NCI-H187 (cell line): ENCODE measurements around the gene CLDN2.
"Not testable (repeated sequence)": the region's sequence is repeated elsewhere in the genome, so short reads cannot be mapped to it uniquely, and the experiment has no call there.

ENCODE experiments used
- DNase-seq, 2 experiments: peaks; one replicate each; lab custom pipeline; 2025; lab: John Stamatoyannopoulos, UW

The CLDN2 gene, protein sequence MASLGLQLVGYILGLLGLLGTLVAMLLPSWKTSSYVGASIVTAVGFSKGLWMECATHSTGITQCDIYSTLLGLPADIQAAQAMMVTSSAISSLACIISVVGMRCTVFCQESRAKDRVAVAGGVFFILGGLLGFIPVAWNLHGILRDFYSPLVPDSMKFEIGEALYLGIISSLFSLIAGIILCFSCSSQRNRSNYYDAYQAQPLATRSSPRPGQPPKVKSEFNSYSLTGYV

DNA sequence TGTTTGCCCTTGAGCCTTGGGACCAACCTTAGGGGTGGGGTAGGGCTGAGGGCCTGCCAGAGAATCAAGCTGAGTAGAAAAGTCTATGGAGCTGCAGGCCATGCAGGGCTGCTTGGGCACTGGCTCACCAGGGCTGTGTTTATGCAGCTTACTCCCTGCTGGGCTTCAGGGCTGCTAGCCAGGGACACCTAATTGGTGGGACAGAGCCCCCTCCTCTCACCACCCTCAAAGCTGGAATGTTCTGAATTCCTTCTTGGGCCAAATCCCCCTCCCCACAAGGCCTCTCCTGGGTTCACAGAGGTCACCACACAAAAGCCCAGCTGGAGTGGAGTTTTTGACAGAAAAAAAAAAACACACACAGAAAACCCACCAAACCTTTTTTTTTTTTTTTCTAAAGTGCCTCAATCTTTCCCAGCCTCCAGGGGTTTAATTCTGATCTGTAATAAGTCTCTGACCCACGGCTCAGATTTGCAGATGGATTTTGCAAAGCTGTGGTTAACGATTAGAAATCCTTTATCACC is at the start of gene CLDN2:
Gene CLDN2, plus strand, starts transcription at position 471 of the 521 bp plus-strand sequence. CDS start 7,827 bp downstream, outside the sequence.
- DNase-seq = no peak

DNA sequence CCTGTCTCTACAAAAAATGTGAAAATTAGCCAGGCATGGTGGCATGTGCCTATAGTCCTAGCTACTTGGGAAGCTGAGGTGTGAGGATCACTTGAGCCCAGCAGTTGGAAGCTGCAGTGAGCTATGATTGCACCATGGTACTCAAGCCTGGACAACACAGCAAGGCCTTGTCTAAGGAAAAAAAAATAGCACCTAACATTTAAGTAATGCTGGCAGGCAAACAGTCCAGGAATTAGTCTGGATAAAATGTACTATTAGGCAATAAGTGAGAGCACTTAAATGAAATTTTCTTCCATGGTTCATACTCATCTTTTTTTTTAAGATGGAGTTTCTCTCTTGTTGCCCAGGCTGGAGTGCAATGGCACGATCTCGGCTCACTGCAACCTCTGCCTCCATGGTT is 47.4 kb upstream of the CLDN2 start:
- DNase-seq = not testable (repeated sequence)

DNA sequence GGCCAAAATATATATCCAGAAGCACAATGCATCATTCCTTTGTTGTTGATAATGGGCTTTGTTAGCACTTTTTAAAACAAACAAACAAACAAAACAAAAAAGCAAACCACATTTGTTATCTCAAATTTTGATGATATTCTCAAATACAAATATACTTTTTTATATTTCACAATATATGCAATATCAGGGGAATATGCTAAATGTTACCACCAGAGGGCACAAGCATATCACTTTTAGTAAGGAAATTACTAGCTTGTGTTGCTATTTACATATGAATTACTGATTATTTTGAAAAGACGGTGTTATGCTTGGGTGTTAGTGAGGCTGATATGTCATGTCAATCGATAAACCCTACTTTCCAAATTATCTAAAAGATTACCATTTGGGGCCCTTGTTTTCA is 46.1 kb upstream of the CLDN2 start:
- no peak for DNase-seq

DNA sequence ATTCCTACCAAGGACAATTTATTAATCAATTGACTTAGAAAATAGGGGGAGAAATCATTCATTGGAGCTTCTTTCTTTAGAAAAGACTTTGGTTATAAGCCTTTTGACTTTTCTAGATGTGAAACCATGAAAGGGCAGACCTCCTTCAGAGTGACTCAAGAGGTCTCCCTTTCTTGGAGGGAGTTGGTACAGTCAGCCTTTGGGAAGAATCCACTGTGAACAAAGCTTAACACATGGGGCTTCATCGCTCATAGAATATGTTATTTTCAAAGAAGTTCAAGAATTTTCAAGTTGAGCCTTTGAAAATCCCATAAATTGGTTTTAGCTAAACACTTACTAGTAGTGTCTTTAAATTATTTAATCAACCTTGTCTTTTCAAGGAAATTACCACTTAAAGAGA is 45.1 kb upstream of the CLDN2 start:
- no peak for DNase-seq

DNA sequence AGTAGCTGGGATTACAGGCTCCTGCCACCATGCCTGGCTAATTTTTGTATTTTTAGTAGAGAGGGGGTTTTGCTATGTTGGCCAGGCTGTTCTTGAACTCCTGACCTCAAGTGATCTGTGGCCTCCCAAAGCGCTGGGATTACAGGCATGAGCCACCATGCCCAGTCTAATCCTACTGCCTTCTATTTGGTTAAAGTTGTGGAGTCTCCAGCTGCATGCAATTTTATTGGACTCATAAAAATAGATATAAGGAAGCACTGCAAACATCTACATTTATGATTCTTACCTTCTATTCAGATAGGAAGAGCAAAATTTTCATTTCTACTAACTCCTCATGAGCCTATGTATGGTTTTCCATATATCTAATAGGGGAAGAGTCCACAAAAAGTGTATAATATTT is 30.7 kb upstream of the CLDN2 start:
- DNase-seq = no peak

DNA sequence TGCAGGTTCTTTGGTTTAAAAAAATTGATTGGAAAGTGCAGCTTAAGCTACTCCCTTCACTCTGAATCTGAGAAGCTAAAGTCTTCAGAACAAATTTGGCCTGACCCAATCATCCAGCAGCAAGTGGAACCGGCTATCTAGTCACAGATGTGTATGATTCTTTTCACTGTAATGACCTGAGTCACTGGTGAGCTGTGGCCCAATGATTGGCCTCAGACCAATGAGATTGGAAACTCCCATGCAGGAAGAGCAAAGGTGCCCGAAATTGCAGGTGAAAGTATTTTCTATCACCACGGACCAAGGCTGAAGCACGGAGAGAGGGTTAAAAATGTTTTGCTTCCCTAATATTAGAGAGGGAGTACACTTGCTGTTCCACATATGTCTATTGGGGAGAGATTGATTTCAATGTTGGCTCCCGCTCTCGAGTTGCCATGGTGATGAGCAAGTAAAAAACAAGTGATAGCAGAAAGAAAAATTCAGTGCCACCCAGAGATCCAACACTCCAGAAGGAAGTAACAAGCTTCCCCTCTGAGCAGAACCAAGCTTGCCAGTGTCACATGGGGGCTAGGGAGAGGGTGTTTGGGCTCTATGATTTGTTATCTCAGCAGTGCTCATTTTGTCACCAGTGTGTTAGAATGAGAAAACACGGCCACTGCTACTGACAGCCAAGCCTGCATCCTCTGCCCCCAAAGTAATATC is 28.3 kb upstream of the CLDN2 start:
- DNase-seq = no peak

DNA sequence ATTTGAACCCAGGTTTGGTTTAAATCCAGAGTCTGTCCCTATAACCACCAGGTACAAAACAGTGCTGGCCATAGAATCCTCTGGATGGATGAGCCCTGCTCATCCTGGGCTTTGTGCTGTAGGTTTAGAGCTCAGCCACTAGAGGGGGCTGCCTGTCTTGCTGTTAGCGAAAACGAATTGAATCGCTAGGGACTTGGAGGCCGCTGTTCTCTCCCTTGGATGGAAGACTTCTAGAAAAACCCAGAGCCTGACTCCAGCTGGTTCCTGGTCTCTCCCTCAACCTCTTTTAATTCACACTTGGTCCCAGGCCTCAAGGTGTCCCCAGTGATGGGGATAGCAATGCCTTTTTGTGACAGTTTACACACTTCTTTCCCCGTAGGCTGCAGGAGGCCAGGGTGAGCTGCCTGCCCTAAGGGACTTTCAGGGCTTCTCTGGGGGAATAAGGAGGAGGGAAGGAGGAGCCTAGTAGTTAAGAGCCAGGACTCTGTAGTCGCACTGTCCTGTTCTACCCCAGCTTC is 25.8 kb upstream of the CLDN2 start:
- DNase-seq = no peak

DNA sequence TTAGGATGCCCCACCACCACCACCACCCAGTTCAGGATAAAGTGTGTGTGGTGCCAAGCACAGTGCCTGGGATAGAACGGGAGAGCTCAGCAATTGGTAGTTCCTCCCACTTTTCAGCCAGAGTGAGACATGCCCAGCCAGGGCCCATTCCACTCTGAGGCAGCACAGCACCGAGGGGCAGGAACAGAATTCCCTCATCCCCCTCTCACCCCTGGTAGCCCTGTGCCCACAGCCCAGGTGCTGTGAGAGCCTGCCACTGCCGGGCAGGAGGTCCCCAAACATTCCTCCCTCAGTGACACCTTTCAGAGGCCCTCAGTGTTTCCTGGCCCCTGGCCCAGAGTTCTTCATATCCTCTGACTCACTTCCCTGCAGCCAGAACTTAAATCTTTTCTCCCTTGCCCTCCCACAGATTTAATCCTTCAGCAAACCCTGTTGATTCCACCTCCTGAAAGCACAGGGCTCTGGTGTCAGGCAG is 25.2 kb upstream of the CLDN2 start:
- no peak for DNase-seq

DNA sequence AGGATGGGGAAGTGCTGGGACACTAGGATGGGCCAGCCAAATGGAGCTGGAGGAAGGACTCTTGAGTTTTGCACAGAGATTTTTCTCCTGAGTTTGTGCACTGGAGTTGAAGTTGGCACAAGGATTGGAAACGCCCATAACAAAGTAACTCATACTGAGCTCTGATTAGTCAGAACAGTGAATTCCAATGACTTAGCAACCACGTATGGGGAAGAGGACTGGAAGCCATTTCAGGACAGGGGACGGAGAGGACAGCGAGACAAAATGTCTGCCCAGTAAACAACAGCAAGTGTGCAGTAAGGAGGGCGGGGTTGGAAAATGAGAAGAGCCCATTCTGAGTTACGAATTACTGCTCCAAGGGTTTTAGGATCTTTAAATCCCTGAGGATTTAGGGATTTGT is 22.9 kb upstream of the CLDN2 start:
- DNase-seq = no peak

DNA sequence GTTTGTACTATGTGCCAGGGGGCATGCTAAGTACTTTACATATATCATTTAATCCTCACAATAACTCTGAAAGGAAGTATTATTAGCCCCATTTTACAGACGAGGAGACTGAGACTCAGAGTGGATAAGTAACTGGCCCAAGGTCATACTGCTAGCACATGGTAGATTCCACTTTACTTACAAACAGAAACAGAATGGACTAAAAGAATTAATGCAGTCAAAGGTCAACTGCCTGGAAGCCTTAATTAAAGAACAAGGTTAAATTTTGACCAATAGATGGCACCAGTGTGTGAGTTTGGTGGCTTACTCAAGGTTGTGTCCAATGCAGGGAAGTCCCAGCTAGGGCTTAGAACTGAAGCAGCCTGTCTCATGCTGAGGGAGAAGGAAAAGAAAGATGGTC is 21.7 kb upstream of the CLDN2 start:
- DNase-seq = no peak

DNA sequence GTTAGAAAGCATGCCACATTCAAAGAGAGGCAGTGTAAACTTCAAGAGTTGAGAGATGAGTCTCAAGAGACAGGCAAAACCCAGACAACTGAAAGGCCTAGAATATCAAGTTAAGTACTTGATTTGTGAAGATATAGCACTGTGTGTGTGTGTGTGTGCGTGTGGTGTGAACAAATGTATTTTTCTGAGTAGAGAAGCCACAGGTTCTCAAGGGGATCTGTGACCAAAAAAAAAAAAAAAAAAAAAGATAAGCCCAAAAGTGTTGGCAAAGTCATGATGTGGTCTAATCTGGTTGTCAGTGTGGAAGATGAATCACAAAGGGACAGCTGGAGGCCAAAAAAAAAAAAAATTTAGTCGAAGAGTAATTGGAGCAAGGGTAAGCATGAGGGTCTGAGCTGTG is 20.9 kb upstream of the CLDN2 start:
- DNase-seq = no peak

DNA sequence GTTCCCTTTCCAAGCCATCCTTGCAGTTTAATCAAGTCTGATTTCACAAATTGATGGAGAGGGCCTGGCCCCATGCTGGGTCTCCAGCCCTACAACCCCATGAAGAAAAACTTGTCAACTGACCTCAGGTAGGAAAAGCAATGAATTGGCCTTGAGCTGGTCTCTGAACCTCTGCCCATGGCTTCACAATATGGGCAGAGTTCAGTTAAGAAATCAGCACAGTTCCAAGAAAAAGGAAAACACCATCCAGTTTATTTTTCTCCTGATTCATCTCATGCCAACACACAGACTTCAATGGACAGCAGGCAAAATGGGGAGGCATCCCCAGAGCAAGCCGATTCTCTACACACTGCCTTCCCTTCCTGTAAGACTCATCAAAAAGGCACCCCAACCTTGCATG is 20.4 kb upstream of the CLDN2 start:
- no peak for DNase-seq

DNA sequence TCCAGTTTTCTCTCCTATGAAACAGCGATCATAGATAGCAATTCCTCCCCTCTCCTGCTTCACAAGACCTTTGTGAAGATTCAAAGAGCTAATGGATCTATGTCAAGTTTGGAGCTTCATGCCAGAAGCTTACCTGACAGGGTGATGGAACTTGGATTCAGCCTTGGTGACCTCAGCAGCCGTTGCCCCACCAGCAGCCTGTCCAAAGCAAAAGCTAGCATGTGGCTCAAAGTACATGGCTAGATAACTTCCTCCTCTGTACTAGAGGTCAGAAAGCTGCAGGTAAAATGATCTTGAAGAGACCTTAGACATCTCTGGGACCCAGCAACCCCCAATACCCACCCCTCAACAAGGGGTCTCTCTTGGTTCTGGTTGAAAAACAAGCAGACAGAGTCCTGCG is 18.9 kb upstream of the CLDN2 start:
- DNase-seq = no peak

DNA sequence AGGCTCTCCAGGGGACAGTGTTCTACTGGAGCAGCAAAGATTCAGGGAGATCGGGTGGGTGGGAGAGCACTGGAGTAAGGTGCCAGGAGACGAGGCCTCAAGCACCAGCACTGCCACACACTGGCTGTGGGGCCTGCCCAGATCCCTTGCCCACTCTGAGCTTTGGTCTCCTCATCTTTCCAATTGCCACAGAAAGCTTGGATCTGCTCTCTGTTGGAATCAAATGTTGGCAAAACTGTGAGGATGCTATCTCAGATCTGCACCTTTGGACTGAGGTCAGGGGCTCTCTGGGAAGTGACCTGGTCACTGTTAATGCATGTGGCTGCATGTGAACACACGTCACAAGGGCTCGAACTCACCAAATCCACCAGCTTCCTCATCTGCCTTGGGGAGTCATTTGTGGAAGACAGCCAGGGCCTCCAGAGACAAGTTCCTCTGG is 18.4 kb upstream of the CLDN2 start:
- DNase-seq = no peak

DNA sequence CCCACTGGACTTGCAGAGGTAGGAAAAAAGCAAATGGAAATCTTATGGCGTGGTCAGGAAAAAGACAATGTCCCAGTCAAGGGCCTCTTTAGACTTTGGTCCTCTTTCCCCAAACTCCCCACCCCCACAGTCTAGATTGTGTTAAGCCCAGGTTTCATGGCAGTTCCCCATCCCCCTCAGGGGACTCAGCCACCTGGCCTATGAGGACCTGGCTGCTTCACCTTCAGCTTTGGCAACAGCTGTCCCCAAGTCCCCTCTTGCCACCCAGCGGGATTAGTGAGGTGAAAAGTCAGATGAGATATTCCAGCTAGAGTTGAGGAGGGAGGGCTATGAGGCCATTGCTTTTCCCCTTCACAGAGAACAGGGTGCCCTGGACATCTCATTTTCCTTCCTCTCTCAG is 17.5 kb upstream of the CLDN2 start:
- no peak for DNase-seq

DNA sequence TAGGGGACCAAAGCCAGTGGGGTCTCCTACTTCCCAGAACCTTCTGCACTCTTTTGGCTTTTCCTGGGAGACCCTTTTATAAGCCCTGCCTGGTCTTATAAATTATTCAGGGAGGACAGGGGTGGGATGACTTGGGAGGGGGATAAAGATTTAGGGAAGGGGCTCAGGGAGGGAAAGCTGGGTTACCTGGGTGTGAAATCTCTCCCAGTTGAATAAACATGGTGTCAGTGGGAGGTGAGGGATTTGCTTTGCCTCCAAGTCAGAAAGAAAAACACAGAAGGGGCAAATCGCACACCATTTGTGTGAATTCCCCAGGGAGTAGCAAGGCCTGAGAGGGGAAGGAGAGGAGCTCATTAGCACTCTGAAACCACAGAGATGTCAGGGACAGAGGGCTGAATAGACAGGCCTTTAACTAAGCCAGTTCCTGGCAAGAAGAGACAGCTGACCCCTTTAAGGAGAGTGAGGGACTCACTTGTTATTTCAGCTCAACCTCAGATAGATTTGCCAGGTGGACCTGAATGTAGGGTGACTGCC is 16.8 kb upstream of the CLDN2 start, which contains the start of gene RIPPLY1:
Gene RIPPLY1, minus strand, starts transcription at position 51 of the 534 bp plus-strand sequence. CDS start 54 bp downstream, outside the sequence.
- DNase-seq = no peak

DNA sequence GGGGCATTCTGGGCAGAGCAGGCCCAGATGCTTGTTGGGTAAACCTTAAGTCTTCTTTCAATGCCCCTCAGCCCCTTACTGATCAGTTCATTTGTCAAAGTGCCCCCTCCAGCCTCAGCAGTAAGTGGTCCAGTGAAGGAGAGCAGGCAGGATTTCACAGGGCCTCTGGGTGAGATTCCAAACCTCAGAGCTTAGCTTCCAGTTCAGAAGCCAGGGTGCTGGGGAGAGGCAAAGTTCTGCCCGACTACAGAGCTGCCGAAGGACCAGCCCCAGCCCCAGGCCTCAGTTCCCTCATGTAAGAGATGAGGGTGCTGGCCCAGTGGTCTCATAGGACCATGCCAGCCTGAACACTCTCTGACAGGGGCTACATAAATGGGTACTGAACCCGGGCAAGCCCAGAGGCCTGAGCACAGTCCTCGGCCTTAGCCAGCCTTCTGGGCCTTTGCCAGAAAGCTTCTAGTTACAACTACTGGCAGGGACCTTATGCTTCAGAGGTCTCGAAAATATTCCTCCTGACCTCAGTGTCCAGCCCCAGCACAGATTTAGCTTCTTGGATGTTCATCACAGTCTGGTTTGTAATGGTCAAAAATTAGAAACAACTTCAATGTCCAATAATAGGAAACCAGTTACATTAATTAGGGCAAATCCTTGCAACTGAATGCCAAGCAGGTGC is 16.2 kb upstream of the CLDN2 start:
- DNase-seq = no peak

DNA sequence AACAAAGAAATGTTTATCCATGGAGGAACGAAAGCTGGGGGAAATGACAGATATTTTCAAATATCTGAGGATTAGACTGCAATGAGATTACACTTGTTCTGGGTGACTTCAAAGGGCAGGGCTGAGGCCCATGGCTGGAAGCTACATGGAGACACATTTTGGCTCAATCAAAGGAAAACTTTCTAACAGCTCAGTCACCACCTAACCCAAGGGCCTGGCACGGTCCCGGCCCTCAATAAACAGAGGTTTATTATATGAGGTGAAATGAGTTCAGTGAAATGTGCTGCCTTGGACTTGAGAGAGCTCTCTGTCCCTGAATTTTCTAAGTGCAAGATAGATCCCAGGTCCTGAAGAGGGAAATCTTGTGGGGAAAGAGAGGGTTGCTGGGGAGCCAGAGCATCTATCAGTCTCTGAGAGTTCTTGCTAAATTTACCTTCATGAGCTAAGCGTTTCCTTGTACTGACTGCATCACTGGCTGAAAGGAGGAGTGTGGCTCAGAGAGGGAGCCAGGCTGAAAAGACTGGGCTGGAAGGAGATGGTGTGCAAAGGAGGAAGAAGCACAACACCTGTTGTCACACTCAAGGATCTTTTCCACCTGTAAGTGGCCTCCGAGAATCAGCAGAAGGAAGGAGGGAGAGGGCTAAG is 15.0 kb upstream of the CLDN2 start:
- no peak for DNase-seq

DNA sequence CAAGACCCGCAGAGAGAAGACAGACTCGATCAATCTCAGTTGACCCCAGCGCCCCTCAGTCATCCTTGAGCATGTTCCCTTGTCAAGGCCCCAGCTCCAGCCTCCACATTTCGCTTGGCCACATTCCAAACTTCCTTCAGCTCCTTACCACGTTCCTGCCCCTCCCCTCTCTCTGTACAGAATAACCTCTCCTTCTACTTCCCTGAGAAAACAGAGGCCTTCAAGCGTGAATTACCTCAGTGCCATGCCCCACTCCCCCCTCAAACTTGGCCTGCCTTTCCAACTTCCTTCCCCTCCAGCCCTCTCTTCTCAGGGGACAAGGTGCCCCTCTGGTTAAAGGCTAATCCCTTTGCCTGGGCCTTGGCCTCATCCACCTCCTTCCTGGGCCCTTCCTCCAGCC is 13.8 kb upstream of the CLDN2 start:
- no peak for DNase-seq

DNA sequence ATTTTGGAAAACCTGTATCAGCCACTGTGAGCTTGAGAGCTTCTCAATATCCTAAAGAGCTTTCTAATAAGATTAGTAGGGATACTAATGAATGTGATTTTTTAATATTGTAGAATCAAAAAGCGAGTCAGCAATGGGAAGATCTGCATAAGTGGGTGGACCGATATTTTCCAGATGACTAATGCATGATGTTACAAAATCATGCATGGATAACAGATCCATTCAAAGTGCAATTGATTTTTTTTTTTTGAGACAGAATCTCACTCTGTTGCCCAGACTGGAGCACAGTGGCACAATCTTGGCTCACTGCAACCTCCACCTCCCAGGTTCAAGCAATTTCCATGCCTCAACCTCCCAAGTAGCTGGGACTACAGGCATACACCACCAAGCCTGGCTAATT is 7.3 kb upstream of the CLDN2 start:
- no peak for DNase-seq

DNA sequence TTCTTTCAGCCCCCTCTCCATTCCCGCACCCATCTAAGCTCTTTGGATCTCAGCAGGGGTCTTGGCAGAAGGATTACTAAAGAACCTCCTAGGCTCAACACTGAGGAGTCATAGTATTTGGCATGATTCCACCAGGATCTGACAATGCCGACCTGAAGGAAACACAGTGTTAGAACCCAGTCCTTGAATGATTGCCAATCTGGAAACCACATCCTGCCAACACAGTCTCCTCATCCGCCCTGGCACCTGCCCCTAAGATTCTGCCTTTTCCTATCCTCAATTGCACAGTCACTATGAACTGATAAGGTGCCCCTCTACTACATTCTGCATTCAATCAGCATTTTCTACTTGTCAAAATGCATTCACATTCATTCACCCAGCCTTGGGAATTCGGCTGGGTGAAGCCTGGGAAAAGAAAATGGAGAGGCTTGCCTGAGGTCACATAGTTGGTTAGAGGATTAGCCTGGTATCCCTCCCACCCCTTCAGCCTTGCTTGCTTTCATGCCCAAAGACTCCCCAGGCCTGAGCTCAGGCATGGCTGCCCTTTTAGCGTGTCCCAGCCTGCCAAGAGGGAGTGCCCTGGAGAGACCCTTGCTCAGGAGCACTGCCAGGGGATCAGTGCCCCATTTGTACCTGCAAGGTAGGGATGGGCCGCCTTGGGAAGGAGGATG is 2.2 kb upstream of the CLDN2 start:
- DNase-seq = no peak
